Nephron (organoid): ENCODE results near the gene FFAR1.

Source experiments
- H3K27ac Mint-ChIP-seq, 3 experiments: 2 replicates each; pipeline ENCODE4 v1.8.0; 2020; ENCODE audit warnings: mixed read lengths in 3 of 3, mild to moderate bottlenecking in 2 of 3, moderate library complexity in 1 of 3
- H3K27me3 Mint-ChIP-seq: 2 replicates; pipeline ENCODE4 v1.8.0; 2021; ENCODE audit warnings: low read depth, mild to moderate bottlenecking, moderate library complexity, mixed read lengths
- H3K36me3 Mint-ChIP-seq: 2 replicates; pipeline ENCODE4 v1.8.0; 2020; ENCODE audit warnings: low read depth, mixed read lengths
- H3K4me1 Mint-ChIP-seq: 2 replicates; pipeline ENCODE4 v1.8.0; 2020; ENCODE audit warnings: mixed read lengths
- H3K4me3 Mint-ChIP-seq, 3 experiments: 2 replicates each; pipeline ENCODE4 v1.8.0; 2020; ENCODE audit warnings: mild to moderate bottlenecking in 3 of 3, mixed read lengths in 3 of 3, moderate library complexity in 2 of 3
- H3K9me3 Mint-ChIP-seq: 2 replicates; pipeline ENCODE4 v1.8.0; 2020; ENCODE audit warnings: mixed read lengths
- CTCF ChIP-seq, 3 experiments: fragments of 200-600 bp; sonication (generic); IDR thresholded peaks; one replicate each; pipeline ENCODE4 v1.5.0; 2021; ENCODE audit warnings: antibody characterized with exemption in 3 of 3; ENCODE audit not compliant: unreplicated experiment in 3 of 3

FFAR1 gene

DNA sequence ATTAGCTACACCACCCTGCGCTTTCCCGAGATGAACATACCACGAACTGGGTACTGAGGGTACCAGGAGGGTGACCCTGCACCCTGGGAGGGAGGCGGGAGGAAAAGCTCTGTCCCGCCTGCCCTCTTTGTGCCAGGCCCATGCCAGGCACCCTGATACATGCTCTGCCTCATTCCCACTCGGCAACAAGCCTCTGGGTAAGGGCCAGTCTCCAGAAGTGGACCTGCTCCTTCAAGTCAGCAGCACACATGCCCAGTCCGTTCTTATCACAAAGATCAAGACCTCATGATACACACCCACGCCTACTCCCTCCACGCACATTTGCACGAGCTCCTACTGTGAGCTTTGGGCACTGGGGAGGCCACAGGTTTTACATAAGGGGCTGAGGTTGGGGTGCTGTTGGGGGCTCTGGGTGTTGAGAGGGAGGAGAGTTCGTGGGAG lies 2.0 kb upstream of the FFAR1 start:
- Mint-ChIP-seq H3K27ac (no peak overlapping the region), H3K4me3 (no peak overlapping the region), H3K36me3 (no peaks in the 10 kb centered on the region), H3K27me3 (peaks cover 25% of the 10 kb centered on the region), H3K4me1 (no peaks in the 10 kb centered on the region), H3K9me3 (no peaks in the 10 kb centered on the region)
- no peak for TF ChIP-seq CTCF (IDR thresholded peaks at IDR 0.05; ENCODE audit: unreplicated experiment in 3 of 3)

DNA sequence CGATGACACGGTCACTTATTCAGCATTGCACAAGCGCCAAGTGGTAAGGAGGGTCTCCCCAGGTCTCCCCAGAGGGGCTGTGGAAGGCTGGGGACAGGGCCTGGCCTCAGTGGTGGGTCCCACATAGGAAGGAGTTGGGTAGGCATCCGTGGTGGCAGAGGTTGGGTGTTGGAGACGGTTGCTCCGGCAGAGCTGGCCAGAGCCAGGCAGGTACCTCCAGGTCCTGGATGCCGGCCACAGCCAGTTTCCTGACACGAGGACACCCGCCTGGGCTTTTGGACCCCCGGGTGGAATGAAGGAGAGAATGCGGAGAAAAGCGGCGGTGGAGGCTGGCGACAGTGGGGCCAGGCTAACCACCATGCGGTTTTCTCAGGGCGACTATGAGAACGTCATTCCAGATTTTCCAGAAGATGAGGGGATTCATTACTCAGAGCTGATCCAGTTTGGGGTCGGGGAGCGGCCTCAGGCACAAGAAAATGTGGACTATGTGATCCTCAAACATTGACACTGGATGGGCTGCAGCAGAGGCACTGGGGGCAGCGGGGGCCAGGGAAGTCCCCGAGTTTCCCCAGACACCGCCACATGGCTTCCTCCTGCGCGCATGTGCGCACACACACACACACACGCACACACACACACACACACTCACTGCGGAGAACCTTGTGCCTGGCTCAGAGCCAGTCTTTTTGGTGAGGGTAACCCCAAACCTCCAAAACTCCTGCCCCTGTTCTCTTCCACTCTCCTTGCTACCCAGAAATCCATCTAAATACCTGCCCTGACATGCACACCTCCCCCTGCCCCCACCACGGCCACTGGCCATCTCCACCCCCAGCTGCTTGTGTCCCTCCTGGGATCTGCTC lies 1.3 kb upstream of the FFAR1 start:
- Mint-ChIP-seq H3K4me3 (no peak overlapping the region), H3K27ac (no peak overlapping the region), H3K9me3 (no peaks in the 10 kb centered on the region), H3K36me3 (no peaks in the 10 kb centered on the region), H3K27me3 (peaks cover 22% of the 10 kb centered on the region), H3K4me1 (no peaks in the 10 kb centered on the region)
- TF ChIP-seq CTCF (IDR thresholded peaks at IDR 0.05; ENCODE audit: unreplicated experiment in 3 of 3): no peak

GRCh38 chr19:35347930-35348298 lies 212 bp downstream of the FFAR1 start:
- H3K27ac Mint-ChIP-seq: no peak overlapping the region
- H3K36me3 Mint-ChIP-seq: no peaks in the 10 kb centered on the region
- peaks cover 4% of the 10 kb centered on the region for H3K4me1 Mint-ChIP-seq
- H3K27me3 Mint-ChIP-seq: peaks cover 25% of the 10 kb centered on the region
- no peak overlapping the region for H3K4me3 Mint-ChIP-seq
- H3K9me3 Mint-ChIP-seq: no peaks in the 10 kb centered on the region
- no peak for TF ChIP-seq CTCF (IDR thresholded peaks at IDR 0.05; ENCODE audit: unreplicated experiment in 3 of 3)

DNA sequence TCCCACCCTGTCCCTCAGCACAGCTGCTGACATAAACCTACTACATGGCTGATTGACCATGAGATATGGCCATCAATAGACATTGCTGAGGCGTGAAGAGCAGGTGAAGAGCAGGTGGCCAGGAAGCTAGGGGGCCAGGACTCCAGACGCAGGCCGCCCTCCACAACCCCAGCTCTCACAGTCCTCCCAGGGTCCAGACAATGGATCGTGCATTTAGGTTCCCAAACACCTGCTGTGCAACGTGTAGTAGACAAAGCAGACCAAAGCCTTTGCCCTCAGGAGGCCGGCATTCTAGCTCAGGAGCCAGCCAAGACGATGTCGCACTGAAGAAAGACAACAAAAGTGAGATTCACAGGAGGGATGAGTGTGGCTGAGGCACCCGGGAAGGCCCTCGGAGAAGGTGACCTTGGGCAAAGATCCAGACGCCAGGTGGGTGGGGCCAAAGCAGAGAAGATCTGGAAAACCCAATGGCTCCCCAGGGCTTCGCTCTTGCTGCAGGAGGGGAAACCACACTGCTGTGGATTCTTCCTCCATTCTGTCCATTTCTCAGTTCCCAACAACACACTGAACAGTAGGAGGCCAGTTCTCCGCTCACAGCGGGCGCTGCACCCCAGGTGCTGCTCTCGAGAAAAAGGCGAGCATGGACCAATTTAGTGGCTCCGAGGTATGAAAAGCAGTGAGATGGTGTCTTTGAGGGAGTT lies 1.4 kb downstream of the FFAR1 start:
- H3K27ac Mint-ChIP-seq: peak overlapping the region in 1 of 3 experiments; percentile 22
- H3K36me3 Mint-ChIP-seq: no peaks in the 10 kb centered on the region
- H3K27me3 Mint-ChIP-seq: peaks cover 25% of the 10 kb centered on the region

GRCh38 chr19:35349614-35350521 lies 2.2 kb downstream of the FFAR1 start:
- Mint-ChIP-seq H3K36me3 (no peaks in the 10 kb centered on the region), H3K4me1 (peaks cover 6% of the 10 kb centered on the region), H3K4me3 (no peak overlapping the region), H3K9me3 (no peaks in the 10 kb centered on the region), H3K27me3 (peaks cover 25% of the 10 kb centered on the region), H3K27ac (peak overlapping the region in 1 of 3 experiments; percentile 22)
- TF ChIP-seq CTCF (IDR thresholded peaks at IDR 0.05; ENCODE audit: unreplicated experiment in 3 of 3): no peak

More for the DNA sequence above, 1.4 kb downstream of the FFAR1 start:
- TF ChIP-seq CTCF (IDR thresholded peaks at IDR 0.05; ENCODE audit: unreplicated experiment in 3 of 3): no peak
- H3K9me3 Mint-ChIP-seq: no peaks in the 10 kb centered on the region
- peaks cover 6% of the 10 kb centered on the region for H3K4me1 Mint-ChIP-seq
- no peak overlapping the region for H3K4me3 Mint-ChIP-seq
